ENCODE results near the gene NEK9. TPM values are rescaled to one million over a fixed set of nuclear protein-coding genes. Genes with fewer than 3 reads are reported as not detected.

The NEK9 gene
- total RNA-seq, 1 donor from 2014 or later = 26.3 TPM

DNA sequence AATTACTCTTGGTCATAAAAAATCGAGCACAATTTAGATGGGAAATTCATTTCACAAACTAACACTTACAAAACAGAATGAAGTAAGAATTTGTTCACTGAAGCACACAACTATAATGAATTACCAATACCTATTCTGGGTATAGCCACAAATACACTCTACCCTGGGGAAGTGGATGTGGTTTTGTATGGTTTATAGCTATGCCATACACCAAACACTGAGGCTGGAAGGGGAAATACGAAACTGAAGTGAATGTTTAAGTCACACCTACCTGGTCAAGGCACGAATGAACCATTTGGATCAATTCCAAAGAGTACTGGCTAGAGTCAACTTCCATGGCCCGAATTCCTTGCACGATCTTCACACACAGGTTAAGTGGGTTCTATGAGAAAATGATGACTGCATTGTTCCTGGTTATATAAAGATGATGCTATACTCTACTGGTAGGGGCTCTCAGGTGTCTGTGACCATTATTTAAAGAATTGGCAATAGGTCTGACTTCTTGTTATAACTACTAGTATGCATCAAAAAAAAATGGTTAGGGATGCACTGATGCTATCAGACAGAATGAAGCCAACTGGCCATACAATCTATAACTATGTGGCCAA lies 12.8 kb downstream of the NEK9 start:
- H3K27me3 ChIP-seq (ENCODE audit: control insufficient read depth, insufficient read depth, low read length) = no peaks in the 10 kb centered on the region
- peak; percentile 43 for FAIRE-seq
- TF ChIP-seq, protein P1, sequence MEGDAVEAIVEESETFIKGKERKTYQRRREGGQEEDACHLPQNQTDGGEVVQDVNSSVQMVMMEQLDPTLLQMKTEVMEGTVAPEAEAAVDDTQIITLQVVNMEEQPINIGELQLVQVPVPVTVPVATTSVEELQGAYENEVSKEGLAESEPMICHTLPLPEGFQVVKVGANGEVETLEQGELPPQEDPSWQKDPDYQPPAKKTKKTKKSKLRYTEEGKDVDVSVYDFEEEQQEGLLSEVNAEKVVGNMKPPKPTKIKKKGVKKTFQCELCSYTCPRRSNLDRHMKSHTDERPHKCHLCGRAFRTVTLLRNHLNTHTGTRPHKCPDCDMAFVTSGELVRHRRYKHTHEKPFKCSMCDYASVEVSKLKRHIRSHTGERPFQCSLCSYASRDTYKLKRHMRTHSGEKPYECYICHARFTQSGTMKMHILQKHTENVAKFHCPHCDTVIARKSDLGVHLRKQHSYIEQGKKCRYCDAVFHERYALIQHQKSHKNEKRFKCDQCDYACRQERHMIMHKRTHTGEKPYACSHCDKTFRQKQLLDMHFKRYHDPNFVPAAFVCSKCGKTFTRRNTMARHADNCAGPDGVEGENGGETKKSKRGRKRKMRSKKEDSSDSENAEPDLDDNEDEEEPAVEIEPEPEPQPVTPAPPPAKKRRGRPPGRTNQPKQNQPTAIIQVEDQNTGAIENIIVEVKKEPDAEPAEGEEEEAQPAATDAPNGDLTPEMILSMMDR (IDR thresholded peaks at IDR 0.05; ENCODE audit: insufficient read depth, low read length, severe bottlenecking) = no peak
- no peak overlapping the region for H3K4me3 ChIP-seq (ENCODE audit: low read depth, low read length)
- H3K36me3 ChIP-seq (ENCODE audit: control insufficient read depth, insufficient read depth, low read length) = peaks cover 16% of the 10 kb centered on the region
- DNase-seq (ENCODE audit: low read depth) = no peak

DNA sequence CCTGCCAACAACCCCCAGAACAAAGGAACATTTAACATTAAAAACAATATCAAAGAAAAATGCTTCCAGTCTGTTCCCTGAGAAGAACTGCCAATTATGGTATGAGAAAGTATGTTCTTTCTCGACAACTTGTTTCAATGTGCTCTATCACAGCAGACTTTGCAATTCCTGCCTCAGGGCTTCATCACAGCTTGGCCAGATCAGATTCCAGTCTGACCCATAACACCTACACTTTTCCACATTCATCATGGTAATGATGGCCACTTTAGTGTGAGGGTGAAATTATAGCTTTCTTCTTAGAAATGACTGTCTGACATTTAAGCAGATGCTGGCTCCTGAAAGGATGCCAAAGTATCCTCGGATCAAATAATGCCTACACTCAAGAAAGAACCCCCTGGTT lies 17.0 kb downstream of the NEK9 start:
- DNase-seq (ENCODE audit: low read depth) (no peak), FAIRE-seq (no peak)
- Histone ChIP-seq H3K36me3 (ENCODE audit: control insufficient read depth, insufficient read depth, low read length) (peaks cover 24% of the 10 kb centered on the region), H3K27me3 (ENCODE audit: control insufficient read depth, insufficient read depth, low read length) (no peaks in the 10 kb centered on the region), H3K4me3 (ENCODE audit: low read depth, low read length) (no peak overlapping the region)
- TF ChIP-seq, protein P1 (IDR thresholded peaks at IDR 0.05; ENCODE audit: insufficient read depth, low read length, severe bottlenecking) = no peak

DNA sequence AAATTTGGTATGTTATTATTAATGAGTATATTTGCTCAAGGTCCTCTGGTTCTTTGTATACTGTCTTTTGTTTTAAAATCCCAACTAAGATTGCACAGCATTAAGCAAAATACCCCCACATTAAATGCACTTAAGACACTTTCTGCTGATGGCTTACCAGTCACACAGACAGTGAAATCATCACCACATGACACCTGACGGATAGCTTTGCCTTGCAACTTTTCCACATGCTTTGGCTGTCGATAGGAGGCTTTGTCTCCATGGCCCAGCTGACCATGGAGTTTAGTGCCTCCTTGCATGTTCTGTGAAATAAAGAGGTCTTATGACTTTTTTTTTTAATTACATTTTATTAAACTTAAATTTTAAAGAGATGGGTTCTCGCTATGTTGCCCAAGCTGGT lies 19.7 kb downstream of the NEK9 start:
- TF ChIP-seq, protein P1 (IDR thresholded peaks at IDR 0.05; ENCODE audit: insufficient read depth, low read length, severe bottlenecking) = no peak
- Histone ChIP-seq H3K4me3 (ENCODE audit: low read depth, low read length) (no peak overlapping the region), H3K27me3 (ENCODE audit: control insufficient read depth, insufficient read depth, low read length) (no peaks in the 10 kb centered on the region), H3K36me3 (ENCODE audit: control insufficient read depth, insufficient read depth, low read length) (peaks cover 20% of the 10 kb centered on the region)
- FAIRE-seq (no peak), DNase-seq (ENCODE audit: low read depth) (no peak)

DNA sequence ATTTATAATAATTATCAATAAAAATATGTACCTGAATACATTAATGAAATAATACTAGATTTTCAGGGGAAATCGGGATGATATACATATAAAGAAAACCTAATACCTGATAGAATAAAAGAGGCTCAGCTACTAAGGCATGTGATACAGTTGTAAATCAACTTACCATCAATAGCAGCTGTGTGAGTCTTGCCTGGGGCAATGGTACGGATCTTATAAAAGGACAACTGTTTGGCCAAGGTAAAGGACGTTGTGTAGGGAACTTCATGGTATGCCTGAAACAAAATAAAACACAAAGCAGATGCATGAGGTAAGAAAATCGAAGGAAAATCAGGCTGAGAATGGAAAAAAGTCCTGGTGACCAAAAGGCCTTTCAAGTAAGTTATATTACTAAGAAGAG lies 25.4 kb downstream of the NEK9 start:
- Histone ChIP-seq H3K4me3 (ENCODE audit: low read depth, low read length) (no peak overlapping the region), H3K36me3 (ENCODE audit: control insufficient read depth, insufficient read depth, low read length) (peaks cover 20% of the 10 kb centered on the region), H3K27me3 (ENCODE audit: control insufficient read depth, insufficient read depth, low read length) (no peaks in the 10 kb centered on the region)
- FAIRE-seq (no peak), DNase-seq (ENCODE audit: low read depth) (no peak)
- TF ChIP-seq, protein P1 (IDR thresholded peaks at IDR 0.05; ENCODE audit: insufficient read depth, low read length, severe bottlenecking) = no peak

DNA sequence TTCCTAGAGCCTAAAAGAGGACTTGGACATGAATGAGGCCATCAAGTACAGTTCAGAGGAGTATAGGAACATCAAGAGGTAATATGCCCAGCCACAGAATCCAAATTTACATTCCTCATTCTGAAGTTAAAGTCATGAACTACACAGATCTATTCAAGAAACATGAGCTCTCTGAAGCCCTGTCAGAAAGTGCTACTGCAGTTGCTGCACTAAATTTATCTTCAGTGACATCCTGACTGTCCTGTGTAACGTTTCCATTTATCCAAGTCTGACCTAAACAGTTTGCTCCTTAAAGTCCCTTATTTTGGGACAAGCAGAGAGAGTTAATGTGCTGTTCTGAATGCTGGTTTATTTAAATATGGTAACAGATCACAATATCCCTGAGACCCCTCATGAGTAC lies 28.2 kb downstream of the NEK9 start:
- DNase-seq (ENCODE audit: low read depth) (no peak), FAIRE-seq (no peak)
- TF ChIP-seq, protein P1 (IDR thresholded peaks at IDR 0.05; ENCODE audit: insufficient read depth, low read length, severe bottlenecking) = no peak
- Histone ChIP-seq H3K27me3 (ENCODE audit: control insufficient read depth, insufficient read depth, low read length) (no peaks in the 10 kb centered on the region), H3K4me3 (ENCODE audit: low read depth, low read length) (no peak overlapping the region), H3K36me3 (ENCODE audit: control insufficient read depth, insufficient read depth, low read length) (peaks cover 14% of the 10 kb centered on the region)

DNA sequence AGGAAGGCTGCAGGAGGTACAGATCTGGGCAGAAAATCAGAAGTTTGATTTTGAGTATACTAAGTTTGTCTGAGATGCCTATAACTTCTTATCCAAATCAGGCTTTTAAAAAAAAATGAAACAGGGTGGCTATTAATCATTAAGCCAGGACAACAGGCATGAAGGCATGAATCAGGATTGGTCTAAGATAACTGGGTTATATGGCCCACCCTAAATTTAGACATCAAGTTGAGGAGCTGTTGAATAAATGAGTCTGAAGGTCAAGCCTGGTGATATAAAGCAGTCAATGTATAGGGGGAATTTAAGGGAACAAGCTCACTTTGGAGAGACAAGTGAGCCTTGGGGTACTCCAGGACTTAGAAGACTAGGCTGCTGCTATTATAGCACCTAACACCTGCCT lies 28.6 kb downstream of the NEK9 start:
- H3K4me3 ChIP-seq (ENCODE audit: low read depth, low read length) = no peak overlapping the region
- FAIRE-seq (no peak), DNase-seq (ENCODE audit: low read depth) (no peak)
- TF ChIP-seq, protein P1 (IDR thresholded peaks at IDR 0.05; ENCODE audit: insufficient read depth, low read length, severe bottlenecking) = no peak
- no peaks in the 10 kb centered on the region for H3K27me3 ChIP-seq (ENCODE audit: control insufficient read depth, insufficient read depth, low read length)
- H3K36me3 ChIP-seq (ENCODE audit: control insufficient read depth, insufficient read depth, low read length) = peaks cover 14% of the 10 kb centered on the region
